Stimulated activated naive CD4-positive, alpha-beta T cell (primary cell): ENCODE results near the gene SCN2A.
"Not testable (repeated sequence)": the region's sequence is repeated elsewhere in the genome, so short reads cannot be mapped to it uniquely, and the experiment has no call there.

Experiments used
- DNase-seq, 6 experiments: peaks; one replicate each; lab custom pipeline; 2025; lab: John Stamatoyannopoulos, UW

Gene SCN2A

DNA sequence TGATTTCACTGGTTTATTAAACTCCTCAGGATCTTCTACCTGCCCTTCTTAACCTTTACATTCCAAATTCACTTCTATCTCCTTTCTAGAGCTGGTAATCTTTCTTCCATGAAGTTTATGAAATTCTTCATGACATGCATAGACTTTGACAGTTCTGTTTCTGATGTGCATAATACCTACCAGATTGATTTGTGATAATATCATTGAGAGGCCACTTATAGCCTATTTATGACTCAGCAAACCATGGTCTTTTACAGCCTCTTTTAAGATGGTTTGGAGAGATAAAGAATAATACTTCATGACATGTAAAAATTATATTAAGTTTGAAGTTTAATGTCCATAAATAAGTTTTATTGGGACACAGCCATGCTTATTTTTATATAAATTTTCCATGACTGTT lies 14.0 kb downstream of the SCN2A start:
- DNase-seq, result no peak

DNA sequence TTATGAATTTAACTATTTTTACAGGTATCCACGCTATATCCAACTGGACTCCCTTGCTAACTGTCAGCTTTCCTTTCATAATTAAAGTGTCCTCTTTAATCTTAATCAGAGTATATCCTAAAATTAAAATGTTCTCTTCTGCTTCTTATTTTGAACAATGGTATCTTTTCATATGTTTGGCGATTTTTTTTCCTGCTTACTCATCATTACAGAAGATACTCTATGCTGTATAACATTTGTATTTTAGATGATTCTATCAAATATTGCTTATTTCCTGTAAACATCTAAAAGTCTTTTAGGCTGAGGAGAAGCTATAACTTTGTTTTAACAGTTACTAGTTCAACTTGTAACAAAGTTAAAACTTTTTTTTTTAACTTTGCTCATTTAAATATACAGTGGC lies 17.4 kb downstream of the SCN2A start:
- DNase-seq, result no peak

DNA sequence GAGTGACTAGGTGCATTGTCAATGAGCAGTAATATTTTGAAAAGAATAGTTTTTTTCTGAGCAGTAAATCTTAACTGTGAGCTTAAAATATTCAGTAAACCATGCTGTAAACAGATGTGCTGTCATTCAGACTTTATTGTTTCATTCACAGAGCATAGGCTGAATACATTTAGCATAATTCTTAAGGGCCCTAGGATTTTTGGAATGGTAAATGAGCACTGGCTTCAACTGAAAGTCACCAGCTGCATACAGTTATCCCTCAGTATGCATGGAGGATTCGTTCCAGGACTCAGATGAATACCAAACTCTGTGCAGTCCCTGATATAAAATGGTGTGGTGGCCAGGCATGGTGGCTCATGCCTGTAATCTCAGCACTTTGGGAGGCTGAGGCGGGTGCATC lies 21.1 kb downstream of the SCN2A start:
- not testable (repeated sequence) for DNase-seq

DNA sequence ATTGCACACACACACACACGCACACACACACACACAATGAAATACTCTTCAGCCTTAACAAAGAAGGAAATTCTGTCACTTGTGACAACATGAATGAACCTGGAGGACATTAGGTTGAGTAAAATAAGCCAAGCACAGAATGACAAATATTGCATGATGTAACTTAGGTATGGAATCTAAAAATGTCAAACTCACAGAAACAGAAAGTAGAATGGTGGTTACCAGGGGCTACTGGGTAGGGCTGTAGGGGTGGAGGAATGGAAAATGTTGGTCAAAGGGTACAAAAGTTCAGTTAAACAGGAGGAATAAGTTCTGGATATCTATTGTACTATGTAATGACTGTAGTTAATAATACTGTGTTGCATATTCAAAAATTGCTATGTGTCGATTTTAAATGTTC lies 29.5 kb downstream of the SCN2A start:
- DNase-seq, result no peak

DNA sequence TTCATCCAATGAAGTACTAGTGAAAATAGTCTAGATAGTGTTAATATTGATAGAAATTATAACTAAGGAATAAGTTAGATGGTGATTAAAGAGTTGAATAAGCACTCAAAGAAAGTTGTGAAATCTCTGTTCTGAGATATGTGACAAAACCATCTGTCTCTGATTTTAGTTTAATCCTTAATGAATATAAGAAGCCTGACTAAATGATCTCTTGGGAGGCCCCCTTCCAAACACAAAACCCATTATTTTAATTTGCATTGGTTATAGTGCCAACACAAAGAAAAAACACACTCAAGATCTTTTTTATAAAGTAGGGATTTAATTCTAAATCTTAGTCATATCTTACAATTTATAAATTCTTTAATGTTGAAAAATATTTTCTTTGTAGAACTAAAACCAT lies 34.0 kb downstream of the SCN2A start:
- no peak for DNase-seq

DNA sequence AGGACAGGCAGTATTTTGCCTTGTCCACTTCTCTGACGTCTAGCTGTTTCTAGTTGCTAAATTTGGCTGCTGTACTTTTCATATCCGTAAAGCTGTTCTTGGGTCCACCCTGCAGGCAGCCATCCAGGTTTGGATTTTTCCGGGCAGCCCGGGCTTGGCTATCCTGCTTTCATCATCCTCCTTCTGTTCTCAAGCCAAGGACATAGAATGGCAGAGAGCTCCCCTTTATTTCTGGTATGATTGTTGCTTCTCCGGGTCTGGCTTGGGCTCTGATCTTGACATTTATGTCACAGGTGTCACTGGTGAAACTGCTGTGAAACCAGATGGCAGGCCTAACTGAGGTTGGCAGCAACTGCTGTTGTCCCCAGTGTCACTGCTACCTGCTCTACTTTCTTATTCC lies 35.5 kb downstream of the SCN2A start:
- DNase-seq, result no peak

DNA sequence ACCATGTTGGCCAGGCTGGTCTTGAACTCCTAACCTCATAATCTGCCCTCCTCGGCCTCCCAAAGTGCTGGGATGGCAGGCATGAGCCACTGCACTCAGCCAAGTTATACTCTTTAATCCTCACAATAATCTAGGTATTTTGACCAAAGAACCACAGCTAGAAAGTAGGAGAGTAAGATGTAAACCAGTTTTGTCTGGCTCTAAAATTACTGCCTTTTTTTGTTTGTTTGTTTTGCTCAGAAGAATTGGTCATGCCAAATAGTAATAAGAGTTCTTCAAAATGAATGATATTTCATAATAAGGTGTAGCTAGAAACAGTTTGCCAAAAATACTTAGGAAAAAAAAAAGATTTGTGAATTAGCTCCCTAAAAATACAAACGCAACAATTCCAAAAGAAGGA lies 36.7 kb downstream of the SCN2A start:
- no peak for DNase-seq

DNA sequence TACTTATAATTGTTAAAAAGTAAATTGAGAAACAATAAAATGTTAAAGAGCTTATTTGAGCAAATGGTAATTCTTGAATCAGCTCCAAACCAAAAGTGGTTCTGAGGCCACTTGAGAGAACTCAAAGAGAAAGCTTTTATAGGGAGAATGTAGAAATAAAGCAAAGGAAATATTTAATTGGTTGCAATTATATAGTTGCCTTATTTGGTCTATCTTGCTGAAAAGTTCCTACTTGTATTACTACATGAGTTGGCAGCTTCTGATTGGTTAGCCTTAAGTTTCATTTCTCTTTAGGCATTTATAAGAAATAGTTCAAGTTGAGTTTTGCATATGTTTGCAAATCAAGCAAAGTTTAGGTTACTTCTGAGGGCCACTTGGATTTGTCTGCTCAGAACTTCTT lies 38.1 kb downstream of the SCN2A start:
- no peak for DNase-seq

DNA sequence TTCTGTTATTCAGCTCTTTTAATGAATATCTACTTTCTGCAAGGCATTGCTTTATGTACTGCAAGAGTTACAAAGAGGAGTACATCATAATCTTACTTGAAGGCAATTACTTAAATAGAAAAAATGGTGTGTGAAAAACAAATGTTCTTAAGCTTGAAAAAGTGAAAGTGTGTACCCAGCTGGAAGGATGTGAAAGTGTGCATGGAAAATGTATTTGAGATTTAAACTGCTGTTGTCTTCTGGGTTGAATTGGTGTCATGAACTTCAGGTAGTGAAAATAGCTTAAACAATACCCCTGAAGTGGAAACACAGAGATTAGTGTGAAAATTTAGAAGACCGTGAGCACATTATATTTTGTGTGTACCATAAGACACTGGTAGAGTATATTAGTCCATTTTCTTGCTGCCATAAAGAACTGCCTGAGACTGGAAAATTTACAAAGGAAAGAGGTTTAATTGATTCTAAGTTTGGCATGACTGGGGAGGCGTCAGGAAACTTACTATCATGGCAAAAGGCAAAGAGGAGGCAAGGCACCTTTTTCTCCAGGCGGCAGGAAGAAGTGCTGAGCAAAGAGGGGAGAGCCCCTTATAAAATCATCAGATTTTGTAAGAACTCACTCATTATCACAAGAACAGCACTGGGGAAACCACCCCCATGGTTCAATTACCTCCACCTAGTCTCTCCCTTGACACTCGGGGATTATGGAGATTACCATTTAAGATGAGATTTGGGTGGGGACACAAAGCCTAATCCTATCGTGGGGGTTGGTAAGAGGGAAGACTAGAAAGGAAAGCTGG lies 38.8 kb downstream of the SCN2A start:
- DNase-seq, result no peak

DNA sequence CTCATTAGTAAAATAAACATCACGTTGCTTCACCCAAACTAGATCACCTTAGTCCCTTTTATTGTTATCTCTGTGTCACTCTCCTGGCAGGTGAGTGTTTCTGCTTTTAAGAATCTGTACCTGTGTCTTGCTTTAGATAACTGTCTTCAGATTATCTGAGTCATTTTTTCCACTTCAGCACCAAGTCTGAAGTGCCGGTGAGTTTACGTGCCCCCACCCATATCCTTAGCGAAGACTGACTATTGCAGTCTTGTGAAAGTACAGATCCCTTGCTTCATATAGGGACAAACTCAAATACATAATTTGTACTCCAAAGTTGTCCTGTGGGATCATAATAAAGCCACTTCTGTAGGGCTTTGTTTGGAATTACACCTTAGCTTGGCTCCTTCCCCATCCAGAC lies 41.1 kb downstream of the SCN2A start:
- no peak for DNase-seq

DNA sequence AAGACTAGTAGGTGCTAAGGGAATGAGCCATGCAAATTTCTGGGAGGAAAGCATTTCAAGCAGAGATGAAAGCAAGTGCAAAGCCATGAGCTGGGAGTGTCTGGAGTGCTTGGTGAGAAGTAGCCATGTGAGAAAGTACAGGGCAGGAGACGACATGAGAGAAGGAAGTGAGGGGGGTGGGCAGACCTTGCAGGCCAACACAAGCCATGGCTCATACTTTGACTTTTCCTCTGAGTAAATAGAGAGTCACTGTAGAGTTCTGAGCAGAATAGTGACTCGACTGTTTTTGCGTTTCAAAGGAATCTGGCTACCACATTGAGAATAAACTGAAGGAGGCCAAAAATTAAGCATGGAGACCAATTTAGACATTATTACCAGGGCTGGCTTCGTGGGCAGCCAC lies 42.2 kb downstream of the SCN2A start:
- no peak for DNase-seq

DNA sequence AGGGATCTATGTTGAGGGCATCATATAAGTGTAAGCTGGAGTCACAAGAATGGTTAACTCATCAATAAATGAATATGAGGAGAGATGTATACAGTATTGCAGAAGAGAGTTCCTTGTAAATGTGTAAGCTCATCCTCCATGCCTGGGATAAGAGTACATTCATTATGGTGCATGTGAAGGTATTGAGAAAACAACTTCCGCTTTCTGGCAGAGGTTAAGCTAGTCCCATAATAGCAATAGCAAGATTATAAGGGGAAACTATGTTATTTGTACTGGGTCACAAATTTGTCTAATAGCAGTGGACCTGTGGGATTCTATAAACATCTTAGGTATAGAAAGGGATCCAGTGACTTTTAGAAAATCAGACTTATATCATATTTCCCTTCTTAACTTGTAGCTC lies 44.1 kb downstream of the SCN2A start:
- no peak for DNase-seq

DNA sequence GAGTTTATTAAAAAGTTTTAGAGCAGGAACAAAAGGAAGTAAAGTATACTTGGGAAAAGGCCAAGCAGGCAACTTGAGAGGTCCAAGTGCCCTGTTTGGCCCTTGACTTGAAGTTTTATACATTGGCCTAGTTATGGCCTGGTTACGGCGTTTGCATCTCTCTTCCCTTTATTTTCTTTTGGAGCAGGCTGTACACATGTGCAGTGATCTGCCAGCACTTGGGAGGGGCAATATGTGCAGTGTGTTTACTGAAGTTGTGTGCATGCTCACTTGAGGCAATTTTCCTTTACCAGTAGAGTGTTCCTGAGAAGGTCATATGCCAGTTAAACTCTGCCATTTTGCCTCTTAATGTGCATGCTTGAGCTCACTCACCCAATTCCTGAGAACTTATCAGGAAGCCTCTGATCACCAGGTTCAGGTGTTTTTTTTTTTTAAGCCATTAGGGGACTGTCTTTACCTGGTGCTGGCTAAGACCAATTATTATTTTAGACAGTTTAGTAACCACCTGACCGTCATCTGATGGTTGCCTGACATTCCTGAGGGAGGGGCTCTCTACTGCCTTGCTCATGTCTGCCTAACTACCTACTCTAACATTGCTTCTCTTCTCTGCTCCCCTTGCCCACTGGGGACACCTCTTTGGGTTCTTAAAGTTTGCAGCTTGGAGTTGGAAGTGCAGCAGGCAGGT lies 48.0 kb downstream of the SCN2A start:
- DNase-seq, result no peak

DNA sequence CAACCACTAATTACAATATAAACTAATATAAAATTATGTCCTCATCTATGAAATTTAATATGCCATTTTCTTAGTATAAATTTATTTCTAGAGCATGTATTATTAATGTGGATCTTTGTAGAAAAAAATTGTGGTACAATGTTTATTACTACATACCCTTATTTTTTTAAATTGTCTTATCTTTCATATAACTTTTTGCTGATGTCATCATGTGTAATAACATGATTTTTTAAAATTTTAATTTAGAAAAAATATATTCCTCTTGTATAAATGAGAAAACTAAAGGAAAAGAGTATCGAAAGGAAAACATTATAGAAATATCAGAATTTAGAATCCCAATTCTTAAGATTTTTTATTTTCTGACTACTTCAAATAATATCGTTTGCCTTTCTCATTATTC lies 49.9 kb downstream of the SCN2A start:
- DNase-seq, result no peak

DNA sequence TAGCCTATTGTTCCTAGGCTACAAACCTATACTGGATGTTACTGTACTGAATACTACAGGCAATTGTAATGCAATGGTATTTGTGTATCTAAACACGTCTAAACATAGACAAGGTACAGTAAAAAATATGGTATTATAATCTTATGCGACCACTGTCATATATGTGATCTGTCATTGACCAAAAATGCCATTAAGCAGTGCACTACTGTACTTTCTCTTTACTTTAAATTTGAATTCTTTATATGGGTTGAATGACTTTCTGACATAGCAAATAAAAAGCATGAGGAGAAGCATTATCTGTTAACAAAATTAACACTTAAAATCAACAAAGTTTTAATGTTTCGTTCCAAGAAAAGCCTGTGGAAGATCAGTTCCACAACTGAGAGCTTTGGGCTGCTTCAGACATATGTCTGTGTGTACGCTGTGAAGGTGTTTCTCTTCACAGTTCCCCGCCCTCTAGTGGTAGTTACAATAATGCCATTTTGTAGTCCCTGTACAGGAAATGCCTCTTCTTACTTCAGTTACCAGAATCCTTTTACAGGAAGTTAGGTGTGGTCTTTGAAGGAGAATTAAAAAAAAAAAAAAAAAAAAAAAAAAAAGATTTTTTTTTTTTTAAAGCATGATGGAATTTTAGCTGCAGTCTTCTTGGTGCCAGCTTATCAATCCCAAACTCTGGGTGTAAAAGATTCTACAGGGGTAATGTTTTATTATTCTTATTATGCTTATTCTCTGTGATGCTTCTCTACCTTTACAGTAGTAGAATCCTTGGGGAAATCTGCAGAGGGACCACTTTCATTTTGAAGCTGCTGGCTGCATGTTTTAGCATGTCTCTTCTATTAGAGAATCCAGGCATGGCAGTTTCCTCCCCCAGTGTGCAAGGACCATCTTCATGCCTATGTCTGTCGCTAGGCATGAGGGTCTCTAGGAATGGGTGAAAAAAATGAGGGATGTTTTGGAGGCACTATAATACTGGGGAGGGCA lies 54.5 kb downstream of the SCN2A start:
- peak in 5 of 6 experiments; percentile 12 to 87 (median 79) for DNase-seq

DNA sequence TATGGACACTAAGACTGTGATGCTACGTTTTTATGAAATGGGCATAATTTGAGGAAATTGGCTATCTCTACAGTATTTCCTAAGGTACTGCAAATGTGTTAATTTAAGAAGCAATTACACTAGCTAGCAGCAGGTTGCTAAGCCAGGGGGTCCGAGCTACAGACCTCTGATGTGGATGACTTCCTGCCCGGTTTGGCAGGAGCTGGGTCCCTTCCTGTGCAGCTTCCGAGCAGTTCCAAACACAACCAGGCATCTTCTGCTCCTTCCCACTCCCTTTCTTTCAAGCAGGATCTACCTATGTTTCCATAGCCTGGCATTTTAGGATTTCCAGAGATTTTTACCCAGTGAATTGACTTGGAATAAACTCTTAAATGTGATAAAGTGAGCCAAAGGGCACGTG lies 55.7 kb downstream of the SCN2A start:
- no peak for DNase-seq

DNA sequence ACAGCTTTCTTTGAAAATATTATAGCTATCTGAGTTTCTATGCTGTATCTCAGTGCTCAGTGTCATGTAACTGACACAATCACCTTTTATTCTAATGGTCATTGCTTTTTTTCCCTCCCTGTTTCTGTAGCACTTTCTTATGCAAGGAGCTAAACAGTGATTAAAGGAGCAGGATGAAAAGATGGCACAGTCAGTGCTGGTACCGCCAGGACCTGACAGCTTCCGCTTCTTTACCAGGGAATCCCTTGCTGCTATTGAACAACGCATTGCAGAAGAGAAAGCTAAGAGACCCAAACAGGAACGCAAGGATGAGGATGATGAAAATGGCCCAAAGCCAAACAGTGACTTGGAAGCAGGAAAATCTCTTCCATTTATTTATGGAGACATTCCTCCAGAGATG lies 56.4 kb downstream of the SCN2A start:
- no peak for DNase-seq

DNA sequence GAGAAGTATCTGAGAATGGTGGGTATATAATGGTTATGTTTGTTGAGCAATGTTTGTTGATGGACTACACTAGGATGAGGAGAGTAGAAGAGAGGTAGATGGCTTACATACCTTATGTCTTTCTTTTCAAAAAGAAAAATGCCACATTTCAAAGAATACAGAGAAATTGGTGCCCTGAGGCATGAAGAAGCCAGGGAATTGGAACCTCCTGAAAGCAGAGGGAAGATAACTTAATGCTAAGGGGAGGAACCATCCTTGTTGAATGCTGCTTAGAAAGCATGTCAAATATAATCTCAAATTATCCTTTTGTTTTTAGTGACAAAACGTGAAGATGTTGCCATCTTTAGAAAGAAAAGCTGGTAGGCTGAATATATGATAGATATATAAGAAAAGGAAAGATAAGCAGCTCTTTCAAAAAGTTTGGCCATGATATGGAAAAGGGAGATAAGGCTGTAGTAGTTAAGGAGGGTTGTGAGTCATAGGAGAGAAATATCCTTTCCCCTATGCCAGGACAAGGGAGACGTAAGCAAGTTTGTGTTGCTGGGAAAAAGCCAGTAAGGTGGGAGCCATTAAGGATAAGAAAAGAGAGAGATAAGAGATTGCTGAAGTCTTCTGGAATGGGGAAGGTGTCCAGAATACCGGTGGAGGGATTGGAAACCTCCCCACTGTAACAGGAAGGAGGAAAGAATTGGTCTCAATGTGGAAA lies 66.3 kb downstream of the SCN2A start:
- DNase-seq, result no peak

DNA sequence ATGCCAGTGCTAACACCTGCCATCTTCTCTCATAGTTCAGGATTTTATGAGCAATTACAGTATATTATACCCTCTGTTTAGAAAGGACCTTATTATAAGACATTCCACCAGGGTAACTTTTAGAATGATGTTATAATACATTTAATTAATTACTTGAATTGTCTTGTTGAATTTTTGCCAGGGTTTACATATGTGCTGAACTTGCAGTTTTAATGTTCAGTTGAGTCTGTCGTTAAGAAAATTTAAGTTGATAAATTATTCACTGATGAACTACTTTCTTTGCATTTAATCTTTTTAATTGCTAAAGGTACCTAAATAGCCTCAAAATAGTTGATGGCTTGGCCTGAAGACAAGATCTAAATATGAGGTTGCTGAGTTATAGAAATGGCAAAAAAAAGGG lies 68.1 kb downstream of the SCN2A start:
- no peak for DNase-seq

DNA sequence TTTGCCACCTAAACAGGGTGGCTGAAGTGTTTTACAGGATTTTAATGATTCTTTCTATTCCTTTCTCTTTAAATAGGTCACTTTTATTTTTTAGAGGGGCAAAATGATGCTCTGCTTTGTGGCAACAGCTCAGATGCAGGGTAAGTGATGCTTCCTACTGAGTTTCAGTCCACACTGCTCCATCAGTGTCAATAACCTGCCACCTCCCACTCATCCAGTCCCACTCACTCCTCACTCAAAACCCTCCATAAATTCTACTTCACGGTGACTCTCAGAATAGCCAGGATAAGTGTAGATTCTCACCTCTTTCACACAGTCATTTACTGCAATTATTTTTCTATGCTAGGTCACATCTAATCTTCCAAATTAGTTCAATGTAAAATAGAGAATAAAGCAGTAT lies 72.7 kb downstream of the SCN2A start:
- DNase-seq, result no peak

DNA sequence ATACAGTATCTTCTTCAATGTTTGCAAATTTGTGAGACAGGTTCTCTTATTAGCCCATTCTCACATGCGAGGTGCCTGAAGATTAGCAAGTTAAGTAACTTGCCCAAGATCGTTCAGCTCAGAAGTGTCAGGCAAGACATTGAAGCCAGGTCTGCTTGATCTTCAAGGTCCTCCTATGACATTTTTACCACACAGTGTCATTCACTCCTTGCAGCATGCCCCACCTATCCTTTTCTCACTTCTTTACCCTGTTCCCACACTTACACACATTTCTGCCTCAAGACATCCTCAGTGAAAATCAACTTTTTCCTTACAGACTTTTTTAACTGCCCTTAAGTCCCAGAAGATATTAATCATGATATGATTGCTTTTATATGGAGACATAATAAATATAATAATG lies 73.8 kb downstream of the SCN2A start:
- no peak for DNase-seq

DNA sequence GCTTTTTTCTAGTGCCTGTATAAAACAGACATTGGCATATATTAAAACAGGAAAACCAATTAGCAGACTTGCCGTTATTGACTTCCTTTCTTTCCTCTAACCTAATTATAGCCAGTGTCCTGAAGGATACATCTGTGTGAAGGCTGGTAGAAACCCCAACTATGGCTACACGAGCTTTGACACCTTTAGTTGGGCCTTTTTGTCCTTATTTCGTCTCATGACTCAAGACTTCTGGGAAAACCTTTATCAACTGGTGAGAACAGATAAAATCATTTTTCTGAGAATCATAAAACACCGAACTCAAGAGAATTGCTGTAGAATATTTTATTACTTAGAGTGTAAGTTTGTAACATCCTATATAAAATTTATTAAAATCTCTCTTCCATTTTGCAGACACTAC lies 74.3 kb downstream of the SCN2A start:
- DNase-seq, result no peak
